Trophoblast cell (in vitro differentiated cells and primary cell): ENCODE measurements around the gene NR4A1.

Experiments used
- DNase-seq, 2 donors: peaks; one replicate each; pipeline ENCODE4 v3.0.0-alpha.2; 2016
- H2AFZ ChIP-seq: 2 replicates; pipeline ENCODE4 v1.6.1; 2013; ENCODE audit warnings: low read length, moderate library complexity, mild to moderate bottlenecking; ENCODE audit not compliant: insufficient read depth, poor library complexity
- H2AK5ac ChIP-seq: 2 replicates; pipeline ENCODE4 v1.6.1; 2013; ENCODE audit warnings: mild to moderate bottlenecking, low read length
- H2BK120ac ChIP-seq: 2 replicates; pipeline ENCODE4 v1.6.1; 2013; ENCODE audit warnings: low read length, mild to moderate bottlenecking, moderate library complexity; ENCODE audit not compliant: insufficient read depth, poor library complexity
- H2BK12ac ChIP-seq: 2 replicates; pipeline ENCODE4 v1.6.1; 2013; ENCODE audit warnings: mild to moderate bottlenecking, low read length, moderate library complexity
- H2BK5ac ChIP-seq: 2 replicates; pipeline ENCODE4 v1.6.1; 2013; ENCODE audit warnings: low read length, low read depth, moderate library complexity, mild to moderate bottlenecking; ENCODE audit not compliant: poor library complexity
- H3K14ac ChIP-seq: 2 replicates; pipeline ENCODE4 v1.6.1; 2013; ENCODE audit warnings: mild to moderate bottlenecking, low read length
- H3K18ac ChIP-seq: 2 replicates; pipeline ENCODE4 v1.6.1; 2013; ENCODE audit warnings: mild to moderate bottlenecking, low read length
- H3K23ac ChIP-seq: 2 replicates; pipeline ENCODE4 v1.6.1; 2013; ENCODE audit warnings: low read length
- H3K27ac ChIP-seq: 2 replicates; pipeline ENCODE4 v1.5.1; 2013; ENCODE audit warnings: low read depth, mild to moderate bottlenecking, inconsistent platforms, low read length, moderate library complexity
- H3K27me3 ChIP-seq: 2 replicates; pipeline ENCODE4 v1.6.1; 2013; ENCODE audit warnings: inconsistent platforms, mild to moderate bottlenecking, low read length, moderate library complexity; ENCODE audit not compliant: insufficient read depth
- H3K36me3 ChIP-seq, 2 experiments: 1 replicate in 1 of 2; 2 replicates in 1 of 2; pipeline ENCODE4 v1.6.1; 2013; ENCODE audit warnings: low read length in 2 of 2, mild to moderate bottlenecking in 2 of 2, moderate library complexity in 1 of 2; ENCODE audit not compliant: insufficient read depth in 2 of 2, control insufficient read depth in 1 of 2
- H3K4ac ChIP-seq: 2 replicates; pipeline ENCODE4 v1.6.1; 2013; ENCODE audit warnings: low read depth, mild to moderate bottlenecking, low read length, moderate library complexity
- H3K4me1 ChIP-seq, 2 experiments: 1 replicate in 1 of 2; 2 replicates in 1 of 2; pipeline ENCODE4 v1.6.1; 2013; ENCODE audit warnings: low read length in 2 of 2, mild to moderate bottlenecking in 2 of 2, moderate library complexity in 1 of 2; ENCODE audit not compliant: insufficient read depth in 2 of 2, control insufficient read depth in 1 of 2
- H3K4me2 ChIP-seq: 2 replicates; pipeline ENCODE4 v1.6.1; 2013; ENCODE audit warnings: inconsistent platforms, mild to moderate bottlenecking, low read length, moderate library complexity
- H3K4me3 ChIP-seq: 2 replicates; pipeline ENCODE4 v1.5.1; 2013; ENCODE audit warnings: mild to moderate bottlenecking, low read depth, low read length, inconsistent platforms
- H3K79me1 ChIP-seq: one replicate; pipeline ENCODE4 v1.6.1; 2013; ENCODE audit warnings: low read length
- H3K79me2 ChIP-seq: 2 replicates; pipeline ENCODE4 v1.6.1; 2013; ENCODE audit warnings: low read length, mild to moderate bottlenecking; ENCODE audit not compliant: control insufficient read depth, insufficient read depth, poor library complexity
- H3K9ac ChIP-seq: 2 replicates; pipeline ENCODE4 v1.6.1; 2013; ENCODE audit warnings: mild to moderate bottlenecking, low read length
- H3K9me3 ChIP-seq: 2 replicates; pipeline ENCODE4 v1.6.1; 2013; ENCODE audit warnings: low read depth, mild to moderate bottlenecking, control low read depth, inconsistent platforms, low read length; ENCODE audit not compliant: insufficient read depth
- H4K12ac ChIP-seq: 2 replicates; pipeline ENCODE4 v1.6.1; 2013; ENCODE audit warnings: low read depth, mild to moderate bottlenecking, low read length, moderate library complexity
- H4K8ac ChIP-seq: 2 replicates; pipeline ENCODE4 v1.6.1; 2013; ENCODE audit warnings: low read depth, mild to moderate bottlenecking, low read length, moderate library complexity
- H4K91ac ChIP-seq: one replicate; pipeline ENCODE4 v1.6.1; 2013; ENCODE audit warnings: low read depth, mild to moderate bottlenecking, low read length, moderate library complexity
- WGBS: extraction: QIAGEN DNeasy Blood & Tissue Kit; methylation state at CpG from one replicate; pipeline ENCODE4 v1.1.7; 2013; ENCODE audit warnings: missing lambda C conversion rate; ENCODE audit not compliant: insufficient read length, insufficient coverage; ENCODE audit errors: extremely low coverage; 5-methylcytosine and 5-hydroxymethylcytosine counted together

Gene NR4A1

DNA sequence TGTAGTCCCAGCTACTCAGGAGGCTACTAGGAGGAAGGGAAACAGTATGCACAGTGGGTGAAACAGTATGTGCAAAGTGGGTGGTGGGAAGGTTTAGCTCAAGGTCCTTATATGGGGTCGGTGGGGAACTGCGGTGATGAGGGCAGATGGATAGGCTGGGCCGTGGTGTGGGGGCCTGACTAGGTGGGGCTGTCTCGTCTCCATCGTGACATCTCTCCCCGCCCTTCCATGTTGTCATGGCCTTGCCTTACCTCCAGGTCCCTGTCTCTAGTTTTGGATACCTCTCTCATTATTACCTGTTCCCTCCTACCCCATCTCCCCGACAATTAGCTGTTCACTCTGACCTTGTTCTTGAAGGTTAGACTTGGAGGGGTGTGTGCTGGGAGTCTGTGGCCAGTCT lies 4.4 kb upstream of the NR4A1 start:
- Histone ChIP-seq H3K4me1 (peaks cover 14 to 23% of the 10 kb centered on the region in 2 experiments), H3K4me2 (no peak overlapping the region), H3K9me3 (peaks cover 2% of the 10 kb centered on the region), H3K79me2 (peaks cover 4% of the 10 kb centered on the region), H3K79me1 (peaks cover 6% of the 10 kb centered on the region), H3K9ac (no peak overlapping the region), H3K36me3 (peaks cover 6 to 14% of the 10 kb centered on the region in 2 experiments), H4K12ac (no peak overlapping the region), H3K27ac (no peak overlapping the region), H2AK5ac (no peak overlapping the region), H2AFZ (no peak overlapping the region), H3K18ac (no peak overlapping the region), H2BK120ac (no peak overlapping the region), H3K4me3 (no peak overlapping the region), H3K23ac (no peak overlapping the region), H3K4ac (no peak overlapping the region), H2BK5ac (no peak overlapping the region), H3K14ac (no peak overlapping the region), H3K27me3 (no peaks in the 10 kb centered on the region), H2BK12ac (no peak overlapping the region), H4K91ac (no peak overlapping the region), H4K8ac (no peak overlapping the region)
- no CpG with 5 or more reads among the region's 7 CpGs for WGBS
- DNase-seq = no peak

DNA sequence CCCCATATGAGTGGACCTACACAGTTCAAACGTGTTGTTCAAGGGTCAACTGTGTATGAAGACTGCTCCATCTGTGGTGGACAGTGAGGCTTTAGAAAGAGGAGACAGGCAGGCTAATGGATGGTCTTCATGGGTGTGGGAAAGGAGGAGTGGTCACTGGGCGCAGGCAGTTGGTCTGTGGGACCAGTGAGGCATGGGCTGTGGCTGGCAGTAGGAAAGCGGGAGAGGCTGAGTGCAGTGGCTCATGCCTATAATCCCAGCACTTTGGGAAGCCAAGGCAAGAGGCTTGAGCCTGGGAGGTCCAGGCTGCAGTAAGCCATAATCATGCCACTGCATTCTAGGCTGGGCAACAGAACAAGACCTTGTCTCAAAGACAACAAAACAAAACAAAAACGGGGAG lies 2.0 kb upstream of the NR4A1 start:
- no peak for DNase-seq
- Histone ChIP-seq H3K4me3 (no peak overlapping the region), H3K36me3 (peaks cover 0 to 3% of the 10 kb centered on the region in 2 experiments), H2BK120ac (no peak overlapping the region), H3K9ac (no peak overlapping the region), H3K27me3 (no peaks in the 10 kb centered on the region), H3K4me1 (peaks cover 14 to 23% of the 10 kb centered on the region in 2 experiments), H3K14ac (no peak overlapping the region), H2AFZ (no peak overlapping the region), H3K27ac (no peak overlapping the region), H3K23ac (no peak overlapping the region), H4K12ac (no peak overlapping the region), H2BK12ac (no peak overlapping the region), H3K18ac (no peak overlapping the region), H3K79me1 (peaks cover 6% of the 10 kb centered on the region), H2AK5ac (no peak overlapping the region), H3K9me3 (peaks cover 2% of the 10 kb centered on the region), H4K91ac (no peak overlapping the region), H3K79me2 (peaks cover 4% of the 10 kb centered on the region), H2BK5ac (no peak overlapping the region), H3K4me2 (no peak overlapping the region), H4K8ac (no peak overlapping the region), H3K4ac (no peak overlapping the region)
- WGBS = no CpG with 5 or more reads among the region's 4 CpGs

DNA sequence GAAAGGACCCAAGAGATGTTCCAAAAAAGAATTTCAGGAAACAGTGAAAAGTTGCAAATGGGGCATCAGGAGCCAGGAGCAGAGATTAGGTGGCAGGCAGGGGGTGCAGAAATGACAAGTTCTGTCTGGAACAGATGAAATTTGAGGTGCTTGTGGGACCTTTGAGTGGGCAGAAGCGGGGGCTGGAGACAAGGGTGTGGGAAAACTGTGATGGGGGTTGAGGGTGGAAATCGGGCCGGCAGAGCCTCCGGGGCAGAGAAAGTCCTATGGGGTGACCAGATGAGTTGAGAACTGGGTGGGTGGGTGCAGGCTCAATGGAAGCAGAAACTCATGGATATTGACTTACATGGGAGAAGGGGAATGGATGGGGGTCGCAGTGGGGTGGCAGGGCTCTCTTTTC lies 1.6 kb upstream of the NR4A1 start:
- DNase-seq = no peak
- Histone ChIP-seq H3K4me2 (no peak overlapping the region), H4K12ac (no peak overlapping the region), H3K14ac (no peak overlapping the region), H2AFZ (no peak overlapping the region), H3K79me1 (peaks cover 6% of the 10 kb centered on the region), H4K8ac (no peak overlapping the region), H3K4ac (no peak overlapping the region), H2BK5ac (no peak overlapping the region), H2AK5ac (no peak overlapping the region), H4K91ac (no peak overlapping the region), H3K9me3 (peaks cover 2% of the 10 kb centered on the region), H3K4me3 (no peak overlapping the region), H2BK12ac (no peak overlapping the region), H2BK120ac (no peak overlapping the region), H3K27me3 (no peaks in the 10 kb centered on the region), H3K9ac (no peak overlapping the region), H3K27ac (no peak overlapping the region), H3K18ac (no peak overlapping the region), H3K79me2 (peaks cover 4% of the 10 kb centered on the region), H3K36me3 (peaks cover 3 to 7% of the 10 kb centered on the region in 2 experiments), H3K23ac (no peak overlapping the region), H3K4me1 (peaks cover 14 to 23% of the 10 kb centered on the region in 2 experiments)
- WGBS = no CpG with 5 or more reads among the region's 5 CpGs

DNA sequence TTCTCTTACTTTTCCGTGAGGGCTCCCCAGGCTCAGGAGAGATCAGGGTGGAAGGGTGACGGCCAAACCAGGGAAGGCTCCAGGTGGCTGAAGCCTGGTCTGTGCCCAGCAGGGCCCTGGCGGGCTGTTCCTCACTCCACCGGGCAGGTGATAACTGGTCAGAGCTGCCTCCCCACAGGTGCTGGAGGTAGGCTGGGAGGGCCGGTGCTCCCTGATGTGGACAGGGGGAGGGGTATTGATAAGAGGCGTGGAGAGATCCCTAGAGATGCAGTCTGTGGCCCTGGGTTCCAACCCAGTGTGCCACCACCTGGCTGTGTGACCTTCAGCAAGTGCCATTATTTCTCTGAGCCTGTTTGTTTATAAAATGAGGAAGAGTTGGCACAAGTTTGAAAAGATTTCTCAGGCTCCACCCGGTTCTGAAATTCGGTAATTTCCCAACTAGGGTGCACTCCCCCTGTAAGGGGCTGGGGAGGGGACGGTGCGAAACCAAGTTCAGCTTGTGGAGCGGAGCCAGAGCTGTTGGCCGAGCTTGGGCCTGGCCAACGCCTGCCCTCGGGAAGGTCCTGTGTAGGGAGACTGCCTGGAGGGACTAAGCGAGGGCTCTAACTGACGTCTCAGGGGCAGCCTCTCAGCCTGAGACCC lies 1.0 kb upstream of the NR4A1 start:
- Histone ChIP-seq H4K12ac (no peak overlapping the region), H3K14ac (peak overlapping the region; percentile 43), H3K27me3 (no peaks in the 10 kb centered on the region), H2BK12ac (no peak overlapping the region), H4K8ac (peak overlapping the region; percentile 50), H3K79me2 (peaks cover 4% of the 10 kb centered on the region), H3K23ac (no peak overlapping the region), H2BK120ac (peak overlapping the region; percentile 24), H2BK5ac (no peak overlapping the region), H2AK5ac (no peak overlapping the region), H2AFZ (peak overlapping the region; percentile 41), H3K4me2 (peak overlapping the region; percentile 96), H3K18ac (peak overlapping the region; percentile 33), H3K4ac (no peak overlapping the region), H3K4me1 (peaks cover 14 to 23% of the 10 kb centered on the region in 2 experiments), H4K91ac (peak overlapping the region; percentile 21), H3K27ac (no peak overlapping the region), H3K36me3 (peaks cover 8 to 12% of the 10 kb centered on the region in 2 experiments), H3K79me1 (peaks cover 6% of the 10 kb centered on the region), H3K9ac (peak overlapping the region; percentile 16), H3K4me3 (peak overlapping the region; percentile 74), H3K9me3 (peaks cover 2% of the 10 kb centered on the region)
- no peak for DNase-seq
- WGBS = no CpG with 5 or more reads among the region's 16 CpGs
